HG02588 (cell line): ENCODE results near the gene COQ8A.
"Not testable (repeated sequence)": the region's sequence is repeated elsewhere in the genome, so short reads cannot be mapped to it uniquely, and the experiment has no call there.

Experiments
- ATAC-seq: cut with Tn5 transposase; IDR thresholded peaks from one replicate; pipeline ENCODE4 v1.9.1; 2021; ENCODE audit warnings: mild to moderate bottlenecking, moderate library complexity; ENCODE audit not compliant: unreplicated experiment

Gene COQ8A

DNA sequence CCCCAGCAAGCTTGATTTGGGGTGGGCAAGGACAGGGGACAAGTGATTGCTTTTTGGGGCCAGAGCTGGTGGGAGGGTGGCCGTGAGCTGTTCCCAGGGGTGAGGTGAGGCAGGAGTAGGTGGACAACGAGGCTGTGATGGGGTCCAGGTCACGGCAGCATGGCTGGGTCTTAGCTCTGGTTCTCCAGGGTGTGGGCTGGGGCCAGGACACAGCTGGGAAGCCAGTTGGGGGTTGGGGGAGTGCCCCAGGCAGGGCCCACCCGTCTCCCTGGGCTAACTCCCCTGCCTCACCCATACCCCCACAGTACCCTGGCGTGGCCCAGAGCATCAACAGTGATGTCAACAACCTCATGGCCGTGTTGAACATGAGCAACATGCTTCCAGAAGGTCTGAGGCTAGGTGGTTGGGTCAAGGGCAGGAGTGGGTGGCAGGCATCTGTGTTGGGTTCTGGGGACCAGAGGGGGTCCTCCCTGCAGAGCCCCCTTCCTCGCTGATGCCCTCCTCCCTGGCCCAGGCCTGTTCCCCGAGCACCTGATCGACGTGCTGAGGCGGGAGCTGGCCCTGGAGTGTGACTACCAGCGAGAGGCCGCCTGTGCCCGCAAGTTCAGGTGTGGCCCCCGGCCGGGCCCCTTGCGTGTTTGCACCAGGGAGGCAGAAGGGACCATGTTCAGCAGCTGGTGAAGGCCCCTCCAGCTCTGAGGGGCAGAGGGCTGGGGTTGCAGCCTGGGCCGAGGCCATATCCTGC lies 43.3 kb downstream of the COQ8A start:
- no peak for ATAC-seq

DNA sequence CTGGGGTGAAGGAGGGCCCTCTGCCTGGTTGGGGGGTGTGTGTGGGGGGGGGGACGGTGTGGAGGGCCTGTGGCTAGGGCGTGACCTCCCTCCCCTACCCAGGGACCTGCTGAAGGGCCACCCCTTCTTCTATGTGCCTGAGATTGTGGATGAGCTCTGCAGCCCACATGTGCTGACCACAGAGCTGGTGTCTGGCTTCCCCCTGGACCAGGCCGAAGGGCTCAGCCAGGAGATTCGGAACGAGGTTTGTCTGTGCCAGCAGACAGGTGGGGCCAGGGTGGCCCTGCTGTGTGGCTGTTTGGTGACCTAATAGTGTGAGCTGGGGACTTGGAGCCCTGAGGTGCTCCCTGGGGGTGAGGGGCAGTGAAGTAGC lies 43.9 kb downstream of the COQ8A start:
- ATAC-seq: no peak

DNA sequence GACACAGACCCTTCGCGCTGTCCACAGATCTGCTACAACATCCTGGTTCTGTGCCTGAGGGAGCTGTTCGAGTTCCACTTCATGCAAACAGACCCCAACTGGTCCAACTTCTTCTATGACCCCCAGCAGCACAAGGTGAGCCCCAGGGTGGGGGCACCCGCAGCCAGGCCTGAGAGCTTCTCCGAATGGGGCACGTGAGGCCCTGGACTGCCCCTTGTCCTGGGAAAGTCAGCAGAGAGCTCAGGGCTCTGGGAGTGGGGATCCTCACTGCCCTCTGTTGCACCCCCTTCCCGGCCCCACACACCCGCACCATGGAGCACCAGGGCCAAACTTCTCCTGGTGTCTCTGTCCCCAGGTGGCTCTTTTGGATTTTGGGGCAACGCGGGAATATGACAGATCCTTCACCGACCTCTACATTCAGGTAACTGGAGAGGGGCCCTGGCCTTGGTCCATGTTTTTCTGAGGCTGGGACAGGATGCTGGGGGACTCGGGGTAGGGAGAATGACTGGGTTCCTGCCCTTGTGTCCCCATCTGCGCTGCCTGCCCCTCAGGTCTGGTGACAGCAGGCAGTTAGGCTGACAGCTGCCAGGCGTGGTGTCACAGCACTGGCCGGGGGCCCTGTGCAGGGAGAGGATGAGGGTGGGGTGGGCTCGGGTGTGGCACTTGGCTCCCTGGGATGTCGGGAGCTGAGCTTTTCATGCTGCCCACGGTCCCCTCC lies 44.6 kb downstream of the COQ8A start:
- ATAC-seq: no peak

DNA sequence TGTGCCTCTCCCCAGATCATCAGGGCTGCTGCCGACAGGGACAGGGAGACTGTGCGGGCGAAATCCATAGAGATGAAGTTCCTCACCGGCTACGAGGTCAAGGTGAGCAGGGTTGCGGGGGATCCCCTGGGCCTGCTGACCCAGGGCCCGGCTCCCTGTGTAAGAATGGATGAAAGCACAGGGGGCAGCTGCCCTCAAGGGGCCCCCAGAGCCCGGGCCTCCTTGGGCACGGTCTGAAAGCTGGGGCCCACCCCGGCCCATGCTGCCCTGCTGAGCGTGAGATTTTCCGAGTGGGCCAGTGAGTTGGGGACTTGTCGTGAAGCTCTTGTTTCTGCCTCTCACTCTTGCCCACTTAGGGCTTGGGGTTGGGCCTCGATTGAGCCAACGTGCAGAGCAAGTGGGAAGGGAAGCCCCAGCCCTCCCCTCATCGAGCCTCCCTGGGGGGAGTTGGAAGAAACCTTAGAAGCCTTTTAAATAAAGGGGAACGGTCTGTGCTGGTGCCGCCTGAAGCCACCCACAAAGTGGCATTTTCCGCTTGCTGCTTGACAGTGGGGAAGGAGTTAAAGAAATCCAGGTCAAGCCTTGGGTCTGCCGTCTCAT lies 45.2 kb downstream of the COQ8A start:
- ATAC-seq: no peak

DNA sequence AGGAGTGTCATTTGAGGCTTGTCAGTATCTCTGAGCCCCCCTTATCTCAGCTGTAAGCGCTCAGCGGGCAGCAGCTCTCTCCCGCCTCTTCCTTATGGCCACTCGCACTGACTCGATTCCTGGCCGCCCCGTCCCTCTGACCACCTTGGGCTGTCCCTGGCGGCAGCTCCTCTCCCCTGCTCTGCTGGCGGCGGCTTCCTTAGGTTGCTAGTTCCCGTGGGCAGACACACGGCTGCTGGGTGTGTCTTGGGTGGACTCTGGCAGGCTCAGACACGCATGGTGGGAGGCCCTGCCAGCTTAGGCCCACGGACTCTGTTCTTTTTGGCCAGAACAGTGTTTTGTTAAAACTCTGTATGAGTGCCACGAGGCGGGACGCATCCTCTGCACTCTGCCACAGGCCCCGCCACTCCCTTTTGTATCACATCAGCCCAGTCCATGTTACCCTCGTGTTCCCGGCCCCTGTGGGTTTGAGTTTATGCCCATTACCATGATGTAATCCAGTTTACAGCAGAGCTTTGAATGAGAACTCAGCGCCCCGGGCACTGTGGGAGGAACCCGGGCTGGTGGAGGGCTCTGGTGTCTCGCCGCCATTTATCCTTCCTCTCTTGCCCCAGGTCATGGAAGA lies 45.9 kb downstream of the COQ8A start:
- no peak for ATAC-seq

DNA sequence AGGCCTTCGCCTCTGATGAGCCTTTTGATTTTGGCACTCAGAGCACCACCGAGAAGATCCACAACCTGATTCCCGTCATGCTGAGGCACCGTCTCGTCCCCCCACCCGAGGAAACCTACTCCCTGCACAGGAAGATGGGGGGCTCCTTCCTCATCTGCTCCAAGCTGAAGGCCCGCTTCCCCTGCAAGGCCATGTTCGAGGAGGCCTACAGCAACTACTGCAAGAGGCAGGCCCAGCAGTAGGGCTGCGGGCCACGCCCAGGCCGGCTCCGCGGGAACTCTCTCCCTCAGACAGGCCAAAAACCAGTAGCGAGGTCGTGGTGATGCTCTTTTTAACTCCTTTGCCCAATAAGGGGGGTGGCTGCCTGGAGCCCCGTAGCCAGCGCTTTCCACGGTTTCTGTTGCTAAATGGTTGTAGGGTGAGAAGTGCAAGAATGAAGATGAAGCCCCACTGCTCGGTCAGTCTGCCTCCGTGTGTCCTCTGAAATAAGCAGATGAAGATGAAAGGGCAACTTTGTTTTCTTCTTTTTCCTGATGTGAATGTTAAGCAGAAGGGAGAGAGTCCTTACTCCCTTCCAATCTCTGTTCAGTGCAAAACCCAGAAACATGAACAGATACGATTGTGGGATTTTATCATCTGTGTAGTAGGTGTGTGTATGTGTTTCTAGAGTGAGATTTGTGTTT lies 46.5 kb downstream of the COQ8A start:
- no peak for ATAC-seq

DNA sequence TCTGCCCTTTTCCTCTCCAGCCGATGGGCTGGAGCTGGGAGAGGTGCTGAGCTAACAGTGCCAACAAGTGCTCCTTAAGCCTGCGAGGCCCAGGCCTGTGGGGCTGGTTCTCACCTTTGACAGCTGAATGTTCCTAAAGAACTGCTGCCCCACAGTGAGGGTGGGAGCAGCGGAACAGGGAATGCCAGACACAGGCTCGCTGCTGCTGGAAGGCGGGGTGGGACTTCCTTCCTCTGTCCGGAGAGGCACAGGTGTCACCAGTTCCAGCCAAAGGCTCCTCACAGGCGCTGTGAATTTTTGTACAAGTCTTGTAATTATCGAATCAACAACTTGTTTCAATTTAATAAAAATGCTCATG lies 47.1 kb downstream of the COQ8A start:
- ATAC-seq: no peak

DNA sequence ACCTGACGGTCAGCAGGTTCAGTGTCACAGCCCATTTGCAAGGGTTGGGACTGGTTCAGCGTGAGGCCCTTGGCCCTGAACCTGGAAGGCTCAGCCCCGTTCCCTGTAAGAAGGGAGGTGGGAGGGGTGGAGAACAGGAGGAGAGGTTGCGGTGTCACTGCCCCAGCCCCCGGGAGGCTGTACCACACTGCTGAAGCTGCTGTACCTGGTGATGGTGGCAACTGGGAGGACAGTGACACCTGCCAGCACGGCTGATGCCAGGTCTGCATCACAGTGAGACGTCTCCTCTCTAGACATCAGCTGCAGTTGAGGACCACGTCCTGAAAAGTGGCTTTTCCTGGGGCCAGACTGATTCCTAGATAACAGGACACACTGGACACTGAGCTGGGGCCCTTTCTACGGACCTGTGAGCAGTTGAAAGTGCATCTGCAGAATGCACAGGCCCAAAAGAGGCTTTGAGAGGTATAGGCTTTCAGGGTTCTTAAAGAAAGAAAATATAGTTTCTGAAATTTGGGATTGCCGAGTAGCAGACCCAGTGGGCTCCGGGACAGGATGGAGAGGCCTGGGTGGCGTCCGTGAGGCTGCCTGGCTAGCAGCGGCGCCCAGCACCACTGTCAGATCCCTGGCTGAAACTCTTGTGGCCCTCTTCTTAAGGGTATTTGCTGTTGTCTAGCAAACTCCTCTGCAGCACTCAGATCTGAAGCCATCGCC lies 47.7 kb downstream of the COQ8A start:
- ATAC-seq: no peak

DNA sequence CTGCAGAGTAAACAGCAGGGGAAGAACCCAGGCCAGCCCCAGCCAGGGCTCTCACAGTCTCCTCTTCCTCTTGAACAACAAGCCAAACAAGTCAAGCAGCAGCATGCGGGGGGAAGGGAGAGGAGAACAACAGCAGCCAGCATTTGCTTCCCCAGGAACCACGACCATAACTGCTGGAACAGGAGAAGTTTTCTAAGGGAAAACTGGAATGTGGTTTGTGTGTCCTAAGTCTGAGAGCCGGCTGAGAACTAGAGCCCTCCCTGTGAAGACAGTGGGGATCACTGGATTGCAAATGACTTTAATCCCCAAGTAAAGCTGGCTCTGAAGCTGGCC lies 48.2 kb downstream of the COQ8A start:
- no peak for ATAC-seq

DNA sequence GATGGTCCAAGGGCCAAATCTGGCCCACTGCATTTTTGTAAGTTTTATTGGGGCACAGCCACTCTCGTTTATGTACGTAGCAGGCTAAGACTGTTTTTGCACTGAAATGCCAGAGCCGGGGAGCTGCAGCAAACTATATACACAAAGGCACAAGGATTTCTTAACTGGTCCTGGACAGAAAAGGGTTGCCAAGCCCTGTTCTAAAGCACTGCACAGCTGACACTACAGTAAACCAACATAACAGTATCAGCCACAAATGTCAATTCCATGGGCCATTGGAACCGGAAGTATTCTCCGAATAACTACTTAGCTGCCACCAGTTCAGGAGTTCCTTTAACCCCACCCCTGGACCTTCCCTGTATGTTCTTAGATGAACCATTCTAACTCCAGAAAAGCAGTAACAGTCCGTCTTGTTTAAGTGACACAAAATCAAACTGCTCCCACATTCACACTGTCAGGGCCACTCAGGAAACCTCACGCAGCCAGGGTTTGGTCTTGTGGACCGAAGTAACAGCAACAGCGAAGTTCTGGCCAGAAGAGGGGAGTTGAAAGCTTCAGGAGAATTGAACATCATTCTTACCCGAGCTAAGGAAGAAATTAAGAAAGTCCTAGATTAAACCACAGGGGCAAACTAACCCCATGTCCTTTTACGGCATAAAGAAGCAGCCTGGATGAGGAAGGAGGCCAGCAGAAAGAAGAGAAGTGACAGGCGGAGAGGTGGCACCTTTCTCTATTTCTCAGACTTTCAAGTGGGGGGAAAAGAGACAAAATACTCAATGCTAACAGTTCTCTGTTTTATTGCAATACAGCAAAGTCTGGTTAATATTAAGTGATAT lies 49.2 kb downstream of the COQ8A start:
- no peak for ATAC-seq

DNA sequence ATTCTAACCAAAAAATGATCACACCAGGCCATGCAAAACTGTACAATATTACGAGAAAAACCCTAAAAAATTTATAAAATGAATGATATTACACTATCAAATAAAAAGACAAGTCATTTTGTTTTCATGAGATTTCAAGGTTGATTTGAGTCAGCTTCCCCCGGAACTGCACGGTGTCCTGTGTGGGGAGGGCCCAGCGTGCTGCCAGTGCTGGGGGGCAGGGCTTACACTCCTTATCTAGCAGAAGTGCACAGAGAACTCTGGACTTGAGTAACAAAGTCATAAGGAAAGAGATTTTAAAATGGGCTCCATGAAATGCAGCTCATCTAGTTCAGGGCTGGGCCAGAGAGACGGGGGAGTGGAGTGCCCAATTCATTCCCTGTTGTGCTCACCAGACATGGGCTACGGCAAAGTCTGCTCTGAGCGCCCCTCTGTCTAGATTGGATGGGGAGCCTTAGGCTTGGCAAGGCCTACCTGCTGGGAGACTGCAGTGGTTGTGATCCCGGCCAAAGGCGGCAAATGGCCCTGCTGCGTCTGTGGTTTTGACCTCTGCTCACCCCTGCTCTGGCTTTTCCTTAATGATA lies 50.1 kb downstream of the COQ8A start:
- ATAC-seq: peak; percentile 48

DNA sequence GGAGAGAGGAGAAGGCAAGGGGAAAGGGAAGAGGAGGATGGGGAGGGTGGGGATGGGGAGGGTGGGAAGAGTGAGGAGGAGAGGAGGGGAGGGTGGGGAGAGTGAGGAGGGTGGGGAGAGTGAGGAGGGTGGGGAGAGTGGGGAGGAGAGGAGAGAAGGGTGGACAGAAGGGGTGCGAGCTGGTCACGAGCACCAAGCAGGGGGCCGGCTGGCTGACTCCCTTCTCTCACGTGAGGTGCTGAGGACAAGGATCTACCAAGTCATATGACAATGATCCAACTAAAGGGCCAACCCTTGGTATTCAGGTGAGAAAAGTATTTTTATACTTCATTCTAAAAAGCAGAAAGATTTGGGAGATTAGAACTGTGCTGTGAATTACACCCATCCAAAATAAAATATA lies 51.8 kb downstream of the COQ8A start:
- no peak for ATAC-seq

DNA sequence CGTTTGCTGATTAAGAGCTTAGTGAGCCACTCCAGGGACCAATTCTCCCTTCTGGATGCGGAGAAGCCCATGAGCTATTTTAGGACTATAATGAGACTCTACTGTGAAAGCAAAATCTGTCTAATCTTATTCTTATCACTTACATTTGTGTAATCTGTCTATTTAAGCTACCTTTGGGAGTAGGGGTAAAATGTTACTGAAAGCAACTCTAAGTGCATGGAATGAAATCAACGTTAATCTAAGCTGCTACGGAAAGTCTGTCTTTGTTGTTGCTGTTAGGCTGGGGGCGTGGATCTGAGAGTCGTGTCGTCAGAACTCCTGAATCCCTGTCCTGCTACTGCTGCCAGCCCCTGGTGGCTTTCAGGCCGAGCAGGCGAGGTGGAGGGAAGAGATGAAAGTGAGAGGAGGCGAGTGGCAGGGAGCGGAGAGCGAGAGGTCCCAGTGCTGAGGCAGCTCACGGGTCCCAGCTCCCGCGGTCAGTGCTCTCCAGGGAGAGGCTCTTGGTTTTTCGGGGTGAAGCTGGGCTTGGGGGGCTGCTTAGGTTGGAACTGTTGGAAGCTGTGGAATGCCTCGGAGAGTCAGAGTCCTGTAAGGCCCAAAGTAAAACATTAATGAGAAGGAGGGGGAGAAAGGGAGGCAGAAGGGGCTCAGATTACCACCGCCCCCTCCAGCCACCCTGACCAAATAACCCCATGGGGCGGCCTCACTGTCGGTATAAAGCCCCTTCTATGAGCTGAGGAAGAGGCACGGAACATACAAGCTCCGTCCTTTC lies 53.9 kb downstream of the COQ8A start:
- no peak for ATAC-seq

DNA sequence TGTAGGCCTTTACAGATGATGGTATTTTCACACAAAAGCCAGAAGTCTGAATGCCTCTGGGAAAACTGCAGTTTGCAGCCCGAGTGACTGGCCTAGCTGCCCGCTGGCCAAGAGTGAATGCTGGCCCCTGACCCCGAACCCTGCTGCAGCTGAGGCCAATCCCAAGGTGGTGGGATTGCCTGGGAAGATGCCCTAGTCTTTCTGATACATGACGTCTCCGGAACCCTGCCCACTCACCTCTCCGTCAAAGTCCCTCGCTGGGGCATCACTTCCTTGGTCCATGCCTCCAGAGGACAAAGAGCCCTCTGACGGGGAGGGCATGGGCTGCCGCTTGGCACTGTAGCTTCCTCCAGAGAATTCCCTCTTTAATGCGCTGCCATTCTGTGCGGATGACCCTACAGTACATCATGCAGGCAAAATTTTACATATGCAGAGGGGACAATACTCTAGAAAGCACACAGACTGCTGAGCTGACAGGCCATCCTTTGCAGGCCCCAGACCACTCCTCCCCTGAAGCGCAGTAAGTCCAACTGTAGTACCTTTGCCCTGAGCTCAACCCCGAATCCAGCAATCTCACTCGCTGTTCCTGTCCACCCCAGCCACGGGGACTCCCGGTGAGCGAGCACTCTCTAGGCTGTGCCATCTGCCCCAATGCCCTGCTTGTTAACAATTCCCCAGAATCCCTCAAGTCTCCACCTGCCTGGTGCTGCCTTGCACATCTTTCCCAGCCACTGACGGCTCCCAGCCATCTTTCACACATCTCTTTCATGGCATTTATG lies 54.7 kb downstream of the COQ8A start:
- ATAC-seq: no peak

DNA sequence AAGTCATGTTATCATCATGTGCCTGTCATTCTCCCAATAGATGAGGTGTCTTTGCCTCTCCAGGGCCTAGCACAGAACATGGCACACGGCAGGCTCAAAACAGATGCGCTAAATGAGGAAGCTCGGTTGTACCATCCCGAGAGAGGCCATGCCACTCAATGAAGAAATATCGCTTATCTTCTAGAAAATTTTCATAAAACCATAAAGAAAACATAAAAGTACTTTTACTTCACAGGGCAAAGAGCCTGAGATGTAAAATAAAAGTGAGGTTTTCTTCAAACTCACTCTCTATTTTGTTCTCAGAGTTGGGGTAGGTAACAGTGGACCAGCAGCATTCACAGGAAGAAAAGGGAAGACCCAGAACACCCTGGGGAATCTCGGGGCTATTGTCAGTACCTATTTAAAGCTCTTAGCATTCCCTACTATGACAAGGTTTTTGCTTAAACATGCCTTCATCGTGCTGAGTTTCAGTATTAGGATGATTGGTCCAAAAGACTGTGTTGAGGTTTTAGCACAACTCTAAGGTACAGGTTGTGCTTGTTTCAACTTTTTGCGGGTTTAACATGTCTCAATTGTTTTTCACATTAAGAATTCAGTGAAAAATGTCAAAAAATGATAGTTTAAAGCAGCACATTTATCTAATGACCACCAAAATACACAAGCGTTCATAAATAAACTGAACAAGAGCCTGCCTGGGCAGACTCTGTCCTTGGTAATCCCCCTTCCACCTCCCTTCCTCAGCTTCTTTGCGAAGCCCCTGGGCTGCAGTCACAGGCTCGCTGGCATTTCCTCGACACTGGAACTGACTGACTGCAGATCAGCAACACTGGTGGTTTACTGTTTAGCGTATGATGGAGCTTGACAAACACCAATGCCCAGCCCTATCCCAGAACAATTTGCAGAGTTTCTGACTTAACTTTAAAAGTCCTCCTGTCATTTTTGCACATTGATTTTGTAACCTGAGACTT lies 55.6 kb downstream of the COQ8A start:
- ATAC-seq: peak; percentile 98

DNA sequence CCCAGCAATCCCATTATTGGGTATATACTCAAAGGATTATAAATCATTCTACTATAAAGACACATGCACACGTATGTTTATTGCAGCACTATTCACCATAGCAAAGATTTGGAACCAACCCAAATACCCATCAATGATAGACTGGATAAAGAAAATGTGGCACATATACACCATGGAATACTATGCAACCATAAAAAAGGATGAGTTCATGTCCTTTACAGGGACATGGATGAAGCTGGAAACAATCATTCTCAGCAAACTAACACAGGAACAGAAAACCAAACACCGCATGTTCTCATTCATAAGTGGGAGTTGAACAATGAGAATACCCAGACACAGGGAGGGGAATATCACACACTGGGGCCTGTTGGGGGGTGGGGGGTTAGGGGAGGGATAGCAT lies 59.5 kb downstream of the COQ8A start:
- ATAC-seq: not testable (repeated sequence)

DNA sequence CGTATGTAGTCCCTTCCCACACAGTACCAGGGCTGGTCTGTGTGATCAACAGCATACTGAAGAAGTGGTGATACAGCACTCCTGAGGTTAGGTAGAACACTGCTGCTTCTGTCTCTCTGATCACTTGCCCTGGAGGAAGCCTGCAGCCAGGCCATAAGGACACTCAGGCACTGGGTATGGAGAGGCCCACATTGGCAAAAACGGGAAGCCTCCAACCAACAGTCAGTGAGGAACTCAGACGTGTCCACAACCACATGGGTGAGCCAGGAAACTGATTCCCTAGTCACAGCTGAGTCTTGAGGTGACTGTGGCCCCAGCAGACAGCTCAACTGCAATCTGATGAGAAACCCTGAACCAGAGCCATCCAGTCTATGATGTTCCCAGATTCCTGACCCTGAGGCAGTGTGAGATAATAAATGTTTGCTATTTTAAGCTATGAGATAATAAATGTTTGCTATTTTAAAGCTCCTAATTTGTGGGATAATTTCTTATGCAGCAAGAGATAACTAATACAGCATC lies 62.5 kb downstream of the COQ8A start:
- ATAC-seq: no peak
